Skin epidermis (tissue), 12 donors: ENCODE data around the gene FAM13A.
"Not testable (repeated sequence)": the region's sequence is repeated elsewhere in the genome, so short reads cannot be mapped to it uniquely, and the experiment has no call there.

Experiments
- H3K27ac ChIP-seq, 21 experiments: fragments of 200-600 bp; sonication (generic) in 11 of 21; one replicate each; pipeline ENCODE4 v1.5.0; 2020; ENCODE audit warnings: mild to moderate bottlenecking in 3 of 21, inconsistent platforms in 2 of 21, moderate library complexity in 2 of 21
- H3K4me3 ChIP-seq, 7 experiments: fragments of 200-600 bp; sonication (generic) in 2 of 7; one replicate each; pipeline ENCODE4 v1.5.0; 2020; ENCODE audit warnings: inconsistent platforms in 2 of 7, mild to moderate bottlenecking in 2 of 7, moderate library complexity in 1 of 7

FAM13A gene

DNA sequence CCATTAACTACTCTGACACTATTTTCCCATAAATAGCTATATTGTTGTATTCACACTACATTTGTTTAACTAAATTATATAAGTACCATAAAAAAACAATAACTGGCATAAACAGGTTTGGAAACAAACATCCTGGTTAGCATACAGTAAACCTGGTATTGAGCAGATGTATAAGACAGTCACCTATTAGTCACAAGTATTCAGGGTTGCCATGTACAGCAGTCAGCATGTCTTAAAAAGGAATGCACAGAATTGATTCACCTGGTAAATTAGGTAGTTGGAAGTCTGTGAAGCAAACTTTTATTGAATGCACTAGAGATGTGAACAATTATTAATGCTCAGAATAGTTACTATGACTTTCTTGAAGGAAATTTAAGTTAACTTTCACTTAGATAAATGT lies 137.9 kb downstream of the FAM13A start:
- Histone ChIP-seq H3K27ac (no peak overlapping the region), H3K4me3 (no peak overlapping the region)

DNA sequence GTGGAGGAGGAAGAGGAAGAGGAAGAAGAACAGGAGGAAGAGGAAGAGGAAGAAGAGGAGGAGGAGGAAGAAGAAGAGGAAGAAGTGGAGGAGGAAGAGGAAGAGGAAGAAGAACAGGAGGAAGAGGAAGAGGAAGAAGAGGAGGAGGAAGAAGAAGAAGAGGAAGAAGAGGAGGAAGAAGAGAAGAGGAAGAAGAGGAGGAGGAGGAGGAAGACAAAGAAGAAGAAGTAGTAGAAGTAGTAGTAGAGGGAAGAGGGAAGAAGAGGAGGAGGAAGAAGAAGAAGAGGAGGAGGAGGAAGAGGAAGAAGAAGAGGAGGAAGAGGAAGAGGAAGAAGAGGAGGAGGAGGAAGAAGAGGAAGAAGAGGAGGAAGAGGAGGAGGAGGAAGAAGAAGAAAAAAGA lies 143.8 kb downstream of the FAM13A start:
- not testable (repeated sequence) for H3K27ac ChIP-seq, H3K4me3 ChIP-seq

DNA sequence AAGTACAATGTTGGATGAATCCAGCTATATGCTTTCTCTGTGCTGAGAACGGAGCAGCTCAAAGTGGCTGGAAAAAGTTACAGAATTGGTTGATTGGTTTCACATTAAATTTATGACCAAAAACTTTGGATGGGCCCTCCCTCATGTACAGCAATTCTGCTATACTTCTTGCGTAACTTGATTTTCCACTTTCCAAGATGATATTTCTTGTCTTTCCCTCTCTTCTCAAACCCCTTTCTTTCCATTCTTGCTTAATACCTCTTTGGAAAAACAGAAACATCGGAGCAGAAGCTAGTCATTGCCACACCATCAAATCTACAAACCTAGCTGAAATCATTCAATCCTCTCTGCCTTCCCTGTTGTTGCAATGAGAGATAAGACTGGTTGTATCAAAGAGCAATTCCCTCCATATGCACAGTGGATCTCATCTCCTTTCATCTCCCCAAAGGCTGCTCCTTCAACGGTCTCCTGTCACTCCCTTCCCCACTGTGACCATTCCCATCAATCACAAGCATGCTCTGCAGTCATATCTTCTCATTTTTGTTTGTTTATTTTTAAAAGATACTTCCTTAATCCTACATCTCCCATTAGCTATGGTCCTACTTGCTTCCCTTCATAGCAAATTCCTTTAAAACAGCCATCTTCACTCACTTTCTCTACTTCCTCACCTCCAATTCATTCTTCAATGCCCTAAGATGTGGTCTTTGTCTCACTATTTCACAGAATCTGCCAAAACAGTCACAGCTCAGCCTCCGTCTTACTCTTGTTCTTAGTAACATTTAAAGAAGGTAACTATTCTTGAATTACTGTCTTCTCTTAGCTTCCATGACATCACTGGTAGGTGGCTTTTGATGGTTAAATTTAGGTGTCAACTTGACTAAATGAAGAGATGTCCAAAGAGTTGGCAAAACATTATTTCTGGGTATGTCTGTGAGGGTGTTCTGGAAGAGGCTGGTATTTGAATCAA lies 145.5 kb downstream of the FAM13A start:
- Histone ChIP-seq H3K4me3 (no peak overlapping the region), H3K27ac (no peak overlapping the region)

DNA sequence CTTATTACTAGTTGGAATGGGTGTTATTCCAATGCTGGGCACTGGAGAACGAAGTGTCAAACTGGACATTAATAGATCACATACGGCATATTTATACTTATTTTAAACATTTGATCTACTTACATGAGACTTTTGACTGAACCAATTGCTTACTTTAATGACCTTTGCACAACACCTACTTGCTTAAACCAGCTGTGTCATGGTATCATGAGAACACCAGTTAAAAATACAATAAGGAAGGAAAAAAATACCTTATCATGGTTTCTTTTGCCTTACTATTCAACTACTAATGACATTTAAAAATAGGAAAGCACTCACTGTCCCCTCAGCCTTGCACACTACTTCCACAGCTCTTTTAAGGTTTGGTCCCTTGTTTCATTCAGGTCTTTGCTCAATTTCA lies 146.9 kb downstream of the FAM13A start:
- H3K4me3 ChIP-seq: no peak overlapping the region
- H3K27ac ChIP-seq: no peak overlapping the region

DNA sequence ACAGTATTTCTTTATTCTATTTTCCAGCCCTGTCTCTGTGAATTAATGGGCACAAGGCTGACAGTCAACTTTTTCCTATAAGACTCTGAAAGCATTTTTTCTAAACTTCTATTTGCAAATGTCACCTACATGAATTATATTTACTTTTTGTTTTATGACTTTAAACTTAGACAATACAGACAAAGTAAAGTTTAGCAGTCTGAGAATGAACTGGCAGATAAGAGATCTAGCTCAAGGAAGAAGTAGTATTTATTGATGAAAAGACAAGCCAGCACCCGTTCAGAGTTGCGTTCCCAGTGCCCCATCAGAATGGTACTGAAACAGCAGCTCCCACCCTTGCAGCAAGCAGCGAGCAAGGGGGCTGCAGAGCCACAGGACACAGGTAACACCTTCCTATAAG lies 148.5 kb downstream of the FAM13A start:
- H3K27ac ChIP-seq: no peak overlapping the region
- H3K4me3 ChIP-seq: no peak overlapping the region

DNA sequence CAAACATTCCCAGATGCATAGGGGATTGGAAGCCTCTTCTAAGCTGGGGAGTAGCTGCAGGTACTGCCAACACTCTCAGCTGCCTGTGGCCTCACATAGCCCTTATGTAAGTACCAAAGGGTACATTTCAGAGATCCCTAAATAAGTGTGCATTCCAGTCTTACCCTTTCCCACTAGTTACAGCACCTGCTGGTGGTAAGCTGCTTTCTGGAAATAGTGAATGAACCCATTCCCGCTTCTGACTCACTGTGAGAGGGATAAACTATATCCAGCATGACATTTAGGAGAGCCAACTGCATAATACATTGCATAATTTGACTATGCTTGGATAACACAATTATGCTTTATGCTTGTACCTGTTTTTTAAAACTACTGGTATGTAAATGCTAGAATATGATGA lies 149.0 kb downstream of the FAM13A start:
- Histone ChIP-seq H3K4me3 (no peak overlapping the region), H3K27ac (no peak overlapping the region)

DNA sequence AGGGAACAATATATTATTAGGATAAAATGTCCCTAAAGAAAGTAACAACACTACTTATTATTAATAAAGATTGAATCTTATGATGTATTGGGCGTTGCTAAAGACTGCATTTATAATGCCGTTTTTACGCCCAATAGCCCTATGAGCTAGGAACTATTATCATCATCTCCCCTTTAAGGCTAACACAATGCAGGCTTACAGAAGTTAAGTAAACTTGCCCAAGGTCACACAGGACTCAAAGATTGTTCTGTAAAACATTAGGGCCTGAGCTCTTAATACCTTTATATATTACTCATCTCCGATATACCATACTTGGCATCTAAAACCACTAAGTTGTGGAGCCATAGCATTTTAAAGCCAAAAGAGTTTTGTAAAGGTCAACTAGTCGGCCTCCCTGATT lies 149.5 kb downstream of the FAM13A start:
- Histone ChIP-seq H3K27ac (no peak overlapping the region), H3K4me3 (no peak overlapping the region)

DNA sequence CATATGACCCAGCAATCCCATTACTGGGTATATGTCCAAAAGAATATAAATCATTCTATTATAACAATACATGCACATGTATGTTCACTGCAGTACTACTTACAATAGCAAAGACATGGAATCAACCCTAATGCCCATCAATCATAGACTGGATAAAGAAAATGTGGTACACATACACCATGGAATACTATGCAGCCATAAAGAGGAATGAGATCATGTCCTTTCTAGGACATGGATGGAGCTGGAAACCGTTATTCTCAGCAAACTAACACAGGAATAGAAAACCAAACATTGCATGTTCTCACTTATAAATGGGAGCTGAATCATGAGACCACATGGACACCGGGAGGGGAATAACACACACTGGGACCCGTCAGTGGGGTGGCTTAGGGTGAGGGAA lies 152.7 kb downstream of the FAM13A start:
- not testable (repeated sequence) for H3K4me3 ChIP-seq, H3K27ac ChIP-seq

DNA sequence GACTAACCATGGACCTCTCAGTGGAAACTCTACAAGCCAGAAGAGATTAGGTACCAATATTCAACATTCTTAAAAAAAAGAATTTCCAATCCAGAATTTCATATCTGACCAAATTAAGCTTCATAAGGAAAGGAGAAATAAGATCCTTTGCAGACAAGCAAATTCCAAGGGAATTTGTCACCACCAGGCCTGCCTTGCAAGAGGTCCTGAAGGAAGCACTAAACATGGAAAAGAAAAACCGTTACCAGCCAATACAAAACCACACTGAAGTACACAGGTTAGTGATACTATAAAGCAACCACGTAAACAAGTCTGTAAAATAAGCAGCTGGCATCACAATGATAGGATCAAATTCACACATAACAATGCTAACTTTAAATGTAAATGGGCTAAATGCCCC lies 156.6 kb downstream of the FAM13A start:
- Histone ChIP-seq H3K27ac (no peak overlapping the region), H3K4me3 (no peak overlapping the region)

DNA sequence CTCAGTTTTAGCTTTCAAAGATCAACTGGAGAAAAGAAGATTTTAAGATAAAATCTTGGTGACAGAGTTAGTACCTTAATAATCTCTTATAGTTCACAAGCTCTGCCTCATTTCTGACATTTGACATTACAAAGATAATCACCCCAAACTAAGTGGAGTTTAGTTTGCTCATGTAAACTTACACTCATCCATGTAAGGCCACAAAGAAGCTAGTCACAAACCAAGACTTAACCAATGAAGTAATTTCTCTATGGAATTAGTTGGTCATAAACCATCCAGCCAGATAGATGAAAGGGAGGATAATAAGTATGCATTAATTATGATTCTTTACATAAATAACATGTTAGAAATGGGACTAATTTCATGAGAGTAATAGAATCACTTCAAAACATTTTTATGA lies 159.2 kb downstream of the FAM13A start:
- no peak overlapping the region for H3K27ac ChIP-seq
- H3K4me3 ChIP-seq: no peak overlapping the region

DNA sequence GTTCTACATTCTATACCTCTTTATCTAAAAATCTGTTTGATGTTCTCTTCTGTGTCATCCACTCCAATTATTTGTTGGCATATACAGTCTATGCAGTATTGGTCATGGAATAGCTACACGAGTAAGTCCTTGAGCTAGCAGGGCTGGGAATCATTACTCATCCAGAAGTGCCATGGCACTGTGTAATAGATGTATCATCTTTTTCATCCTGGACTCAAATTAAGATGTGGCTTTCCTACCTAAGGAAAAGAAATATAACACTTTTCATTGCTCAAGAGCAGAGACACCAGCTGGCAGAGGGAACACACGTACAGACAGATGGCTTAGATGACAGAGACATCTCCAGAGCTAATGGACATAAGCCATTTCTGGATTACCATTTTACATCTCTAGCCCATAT lies 159.8 kb downstream of the FAM13A start:
- no peak overlapping the region for H3K27ac ChIP-seq
- H3K4me3 ChIP-seq: no peak overlapping the region

DNA sequence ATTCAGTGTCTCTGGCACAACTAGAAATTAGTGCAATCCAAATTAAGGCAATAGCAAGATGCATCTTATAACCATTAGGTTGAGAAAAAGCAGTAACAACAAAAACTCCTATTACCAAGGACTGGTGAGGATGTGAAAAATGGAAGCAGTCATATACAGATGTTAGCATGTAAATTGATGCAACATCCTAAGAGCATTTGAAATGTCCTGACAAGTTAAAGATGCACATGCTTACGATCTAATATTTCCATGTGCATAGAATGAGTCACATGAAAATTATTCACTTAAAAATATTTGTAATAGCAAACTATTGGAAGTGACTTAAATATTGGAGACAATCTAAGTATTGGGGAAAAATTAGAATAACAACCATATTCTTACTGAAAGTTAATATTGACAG lies 163.0 kb downstream of the FAM13A start:
- no peak overlapping the region for H3K4me3 ChIP-seq
- H3K27ac ChIP-seq: no peak overlapping the region

DNA sequence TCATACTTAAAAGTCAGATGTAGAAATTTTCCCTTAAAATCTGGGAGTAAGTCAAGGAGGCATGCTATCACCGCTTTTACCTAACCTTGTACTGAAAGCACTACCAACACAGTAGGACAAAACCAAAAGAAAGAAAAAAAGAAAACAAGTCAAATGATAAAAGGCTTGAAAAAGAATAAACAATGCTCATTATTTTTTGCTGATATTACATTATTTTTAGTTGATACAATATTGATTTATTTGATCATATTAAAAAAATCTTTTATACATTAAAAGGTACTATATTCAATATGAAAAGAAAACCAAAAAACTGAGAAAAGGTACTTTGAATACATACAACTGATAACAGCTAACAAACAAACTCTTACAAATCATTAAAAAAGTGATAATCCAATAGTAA lies 164.3 kb downstream of the FAM13A start:
- no peak overlapping the region for H3K27ac ChIP-seq
- H3K4me3 ChIP-seq: no peak overlapping the region

DNA sequence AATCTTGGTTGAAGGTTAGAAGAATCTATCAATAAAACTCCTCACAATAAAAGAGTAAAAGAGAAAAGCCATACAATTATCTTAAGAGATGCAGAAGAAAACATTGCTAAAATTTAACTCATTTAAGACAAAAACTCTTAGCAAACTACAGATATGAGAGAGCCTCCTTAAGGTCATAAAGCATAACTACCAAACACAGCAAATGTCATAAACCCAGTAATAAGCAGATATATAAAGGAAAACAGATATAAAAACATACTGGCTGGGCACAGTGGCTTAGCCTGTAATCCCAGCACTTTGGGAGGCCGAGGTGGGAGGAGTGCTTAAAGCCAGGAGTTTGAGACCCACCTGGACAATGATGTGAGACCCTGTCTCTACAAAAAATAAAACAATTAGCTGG lies 165.3 kb downstream of the FAM13A start:
- Histone ChIP-seq H3K27ac (no peak overlapping the region), H3K4me3 (no peak overlapping the region)

DNA sequence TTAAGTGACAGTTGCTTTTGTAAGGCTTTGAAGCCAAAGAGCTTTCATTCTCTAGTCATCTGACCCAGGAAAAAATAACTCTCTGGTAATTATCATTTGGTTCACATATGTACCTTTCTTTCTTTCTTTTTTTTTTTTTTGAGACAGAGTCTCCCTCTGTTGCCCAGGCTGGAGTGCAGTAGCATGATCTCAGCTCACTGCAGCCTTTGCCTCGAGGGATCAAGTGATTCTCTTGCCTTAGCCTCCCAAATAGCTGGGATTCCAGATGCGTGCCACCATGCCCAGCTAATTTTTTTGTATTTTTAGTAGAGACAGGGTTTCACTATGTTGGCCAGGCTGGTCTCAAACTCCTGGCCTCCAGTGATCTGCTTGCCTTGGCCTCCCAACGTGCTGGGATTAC lies 169.6 kb downstream of the FAM13A start:
- not testable (repeated sequence) for H3K27ac ChIP-seq, H3K4me3 ChIP-seq

DNA sequence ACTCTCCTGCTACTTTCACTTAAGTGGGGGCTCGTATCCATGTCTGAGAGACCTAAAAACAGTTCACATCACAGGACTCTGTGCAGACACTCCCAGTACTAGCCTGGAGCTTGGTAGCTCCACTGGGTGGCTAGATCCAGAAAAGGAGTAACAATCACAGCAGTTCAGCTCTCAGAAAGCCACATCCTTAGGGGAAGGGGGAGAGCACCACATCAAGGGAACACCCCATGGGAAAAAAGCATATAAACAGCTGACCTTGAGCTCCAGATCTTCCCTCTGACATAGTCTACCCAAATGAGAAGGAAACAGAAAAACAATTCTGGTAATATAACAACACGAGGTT lies 175.8 kb downstream of the FAM13A start:
- H3K4me3 ChIP-seq: no peak overlapping the region

DNA sequence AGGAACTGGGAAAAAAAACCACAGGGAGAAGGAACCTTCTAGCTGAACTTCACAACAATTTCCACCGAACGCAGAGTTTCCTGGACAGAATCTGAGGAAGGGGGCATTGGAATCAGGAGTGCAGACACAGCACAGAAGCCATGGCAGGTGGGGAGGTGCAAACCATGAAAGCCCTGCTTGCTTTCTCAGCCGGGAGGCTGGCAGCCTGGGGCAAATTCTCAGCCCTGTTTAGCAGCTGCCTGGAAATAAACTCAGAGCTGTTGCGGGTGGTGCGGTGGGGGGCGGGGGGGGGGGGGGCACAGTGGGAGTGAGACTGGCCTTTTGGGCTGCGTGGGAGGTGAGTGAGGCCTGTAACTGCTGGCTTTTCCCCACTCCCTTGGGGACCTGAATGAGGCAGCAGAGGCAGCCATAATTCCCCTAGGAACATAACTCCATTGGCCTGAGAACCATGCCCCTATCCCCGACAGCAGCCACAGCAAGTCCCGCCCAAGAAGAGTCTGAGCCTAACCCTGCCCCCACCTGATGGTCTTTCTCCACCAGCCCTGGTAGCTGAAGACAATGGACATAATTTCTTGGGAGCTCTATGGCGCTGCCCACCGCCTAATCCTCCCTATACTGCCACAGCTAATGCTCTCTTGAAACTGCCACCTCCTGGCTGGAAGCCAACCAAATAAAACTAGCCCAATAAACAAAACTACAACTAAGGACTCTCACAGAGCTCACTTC lies 176.3 kb downstream of the FAM13A start:
- no peak overlapping the region for H3K4me3 ChIP-seq

More for the DNA sequence above, 175.8 kb downstream of the FAM13A start:
- H3K27ac ChIP-seq: no peak overlapping the region

DNA sequence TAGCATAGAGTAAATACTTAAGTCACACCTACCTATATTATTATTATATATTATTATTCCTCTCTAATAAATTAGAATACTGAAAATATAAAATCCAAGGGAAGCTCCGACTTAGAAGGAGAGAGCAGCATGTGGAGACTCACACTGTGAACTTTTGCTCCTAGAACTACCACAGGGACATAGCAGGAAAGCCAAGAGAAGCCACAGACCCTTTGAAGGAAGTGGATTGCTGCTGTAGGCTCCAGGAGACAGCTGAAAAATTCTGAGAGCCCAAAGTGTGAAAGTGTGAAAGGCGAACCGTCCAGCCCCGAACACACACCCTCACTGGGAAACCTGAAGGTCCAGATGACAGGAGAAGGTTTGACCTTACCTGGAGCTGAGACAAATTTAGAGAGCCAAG lies 177.0 kb downstream of the FAM13A start:
- peak overlapping the region in 1 of 21 experiments; percentile 19 for H3K27ac ChIP-seq
- H3K4me3 ChIP-seq: no peak overlapping the region

More for the DNA sequence above, 176.3 kb downstream of the FAM13A start:
- peak overlapping the region in 1 of 21 experiments; percentile 19 for H3K27ac ChIP-seq

DNA sequence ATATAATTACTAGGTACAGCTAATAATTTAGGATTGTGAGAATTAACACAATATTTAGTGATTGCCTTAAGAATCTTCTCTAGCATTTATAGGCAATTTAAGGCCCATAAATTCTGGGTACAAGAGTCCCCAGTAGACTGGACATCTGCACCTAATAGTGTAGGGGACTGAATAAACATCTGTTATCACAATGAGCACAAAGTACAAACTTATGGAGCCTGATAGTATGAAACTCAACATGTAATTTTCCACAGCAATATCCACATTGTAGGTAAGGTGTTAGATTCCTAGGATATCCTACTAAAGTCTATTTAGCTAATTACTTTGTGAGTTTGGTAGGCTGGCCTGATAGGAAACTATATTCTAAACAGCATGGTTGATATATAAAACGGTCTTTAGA lies 178.3 kb downstream of the FAM13A start:
- H3K27ac ChIP-seq: no peak overlapping the region

DNA sequence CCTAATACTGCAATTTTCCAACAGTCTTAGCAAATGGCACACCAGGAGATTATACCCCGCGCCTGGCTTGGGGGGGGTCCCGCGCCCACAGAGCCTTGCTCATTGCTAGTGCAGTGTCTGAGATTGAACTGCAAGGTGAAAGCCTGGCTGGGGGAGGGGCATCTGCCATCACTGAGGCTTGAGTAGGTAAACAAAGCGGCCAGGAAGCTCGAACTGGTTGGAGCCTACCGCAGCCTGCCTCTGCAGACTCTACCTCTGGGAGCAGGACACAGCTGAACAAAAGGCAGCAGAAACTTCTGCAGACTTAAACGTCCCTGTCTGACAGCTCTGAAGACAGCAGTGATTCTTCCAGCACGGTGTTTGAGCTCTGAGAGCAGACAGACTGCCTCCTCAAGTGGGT lies 186.6 kb downstream of the FAM13A start:
- Histone ChIP-seq H3K27ac (no peak overlapping the region), H3K4me3 (no peak overlapping the region)

More for the DNA sequence above, 178.3 kb downstream of the FAM13A start:
- no peak overlapping the region for H3K4me3 ChIP-seq

DNA sequence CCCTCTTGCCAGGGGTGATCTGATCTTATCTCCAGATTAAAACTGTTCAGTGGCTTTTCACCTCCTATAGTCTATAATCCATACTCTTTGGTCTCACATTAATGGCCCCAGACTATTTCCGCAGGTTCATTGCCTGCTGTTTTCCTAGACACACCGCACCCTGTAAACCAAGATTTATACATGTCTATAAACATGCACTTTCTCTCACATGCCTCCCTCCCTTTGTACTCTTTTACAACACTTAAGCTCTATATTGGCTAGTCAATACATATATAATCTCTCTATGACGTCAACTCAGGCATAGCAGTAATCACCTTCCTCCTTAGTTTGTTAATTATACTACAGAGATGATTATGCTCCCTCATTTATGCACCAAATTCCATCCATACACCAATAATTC lies 188.5 kb downstream of the FAM13A start:
- H3K4me3 ChIP-seq: no peak overlapping the region
- no peak overlapping the region for H3K27ac ChIP-seq
